Activated T-cell treated with anti-CD3 and anti-CD28 coated beads, Interleukin-2, amount 50 U/mL, for 48 hours (primary cell): ENCODE measurements around the gene AP2A2.

Source experiments
- DNase-seq, 2 experiments: peaks; one replicate each; pipeline ENCODE4 v3.0.0-alpha.2; 2020

Gene AP2A2

GRCh38 chr11:1017269-1018005 is 91.8 kb downstream of the AP2A2 start:
- DNase-seq, result peak in 1 of 2 experiments; percentile 37

- DNase-seq, result no peak
Observed at GRCh38 chr11:1018091-1018490, 92.4 kb downstream of the AP2A2 start.

GRCh38 chr11:1019321-1019910 is 93.7 kb downstream of the AP2A2 start:
- DNase-seq, result no peak

GRCh38 chr11:1020211-1020905 is 94.7 kb downstream of the AP2A2 start:
- DNase-seq, result no peak

GRCh38 chr11:1022411-1022810 is 96.7 kb downstream of the AP2A2 start:
- DNase-seq, result no peak

GRCh38 chr11:1022908-1023810 is 97.5 kb downstream of the AP2A2 start:
- DNase-seq, result no peak

GRCh38 chr11:1023811-1024596 is 98.3 kb downstream of the AP2A2 start:
- DNase-seq, result no peak

GRCh38 chr11:1024597-1025409 is 99.1 kb downstream of the AP2A2 start:
- DNase-seq, result no peak

GRCh38 chr11:1025410-1026162 is 99.9 kb downstream of the AP2A2 start:
- DNase-seq, result no peak

GRCh38 chr11:1026163-1026450 is 100.4 kb downstream of the AP2A2 start:
- no peak for DNase-seq

GRCh38 chr11:1026641-1027482 is 101.2 kb downstream of the AP2A2 start:
- no peak for DNase-seq

- no peak for DNase-seq
Observed at GRCh38 chr11:1027483-1028290, 102.0 kb downstream of the AP2A2 start.

GRCh38 chr11:1028291-1028540 is 102.5 kb downstream of the AP2A2 start:
- no peak for DNase-seq

- no peak for DNase-seq
Observed at GRCh38 chr11:1028616-1029015, 102.9 kb downstream of the AP2A2 start.

GRCh38 chr11:1029051-1029450 is 103.4 kb downstream of the AP2A2 start:
- DNase-seq, result no peak

- no peak for DNase-seq
Observed at GRCh38 chr11:1029654-1030053, 104.0 kb downstream of the AP2A2 start.

GRCh38 chr11:1030086-1030485 is 104.4 kb downstream of the AP2A2 start:
- no peak for DNase-seq

GRCh38 chr11:1030556-1030955 is 104.9 kb downstream of the AP2A2 start:
- DNase-seq, result no peak
